Measurements from ENCODE around the gene OR8B3.
A peak's percentile ranks its signal among the peaks of the same experiment; 100 is the strongest.
"Not testable (repeated sequence)": the region's sequence is repeated elsewhere in the genome, so short reads cannot be mapped to it uniquely, and the experiment has no call there.

Gene OR8B3, protein sequence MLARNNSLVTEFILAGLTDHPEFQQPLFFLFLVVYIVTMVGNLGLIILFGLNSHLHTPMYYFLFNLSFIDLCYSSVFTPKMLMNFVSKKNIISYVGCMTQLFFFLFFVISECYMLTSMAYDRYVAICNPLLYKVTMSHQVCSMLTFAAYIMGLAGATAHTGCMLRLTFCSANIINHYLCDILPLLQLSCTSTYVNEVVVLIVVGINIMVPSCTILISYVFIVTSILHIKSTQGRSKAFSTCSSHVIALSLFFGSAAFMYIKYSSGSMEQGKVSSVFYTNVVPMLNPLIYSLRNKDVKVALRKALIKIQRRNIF

DNA sequence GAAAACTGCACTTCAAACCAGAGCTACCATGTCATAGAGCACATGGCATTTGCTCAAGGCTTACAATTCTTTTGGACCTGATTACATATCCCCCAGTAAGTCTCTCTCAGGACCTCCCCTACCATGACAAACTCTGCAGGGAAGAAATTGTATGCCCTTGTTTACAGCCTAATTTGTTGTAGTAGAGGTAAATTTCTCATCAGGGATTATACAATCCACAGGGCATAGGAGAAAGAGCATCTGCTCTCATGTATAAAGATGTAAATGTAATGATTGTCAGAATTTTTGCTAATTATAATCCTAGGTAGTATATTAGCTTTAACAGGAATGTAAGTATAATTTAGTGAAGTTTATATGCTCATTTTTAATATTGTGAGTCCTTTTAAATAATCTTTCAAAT, at the start of gene OR8B3:
TSS of gene OR8B3 (minus strand) at position 101 of the 400 bp plus-strand sequence. CDS start 1,673 bp downstream, outside the sequence.
- DNase-seq: no peak

DNA sequence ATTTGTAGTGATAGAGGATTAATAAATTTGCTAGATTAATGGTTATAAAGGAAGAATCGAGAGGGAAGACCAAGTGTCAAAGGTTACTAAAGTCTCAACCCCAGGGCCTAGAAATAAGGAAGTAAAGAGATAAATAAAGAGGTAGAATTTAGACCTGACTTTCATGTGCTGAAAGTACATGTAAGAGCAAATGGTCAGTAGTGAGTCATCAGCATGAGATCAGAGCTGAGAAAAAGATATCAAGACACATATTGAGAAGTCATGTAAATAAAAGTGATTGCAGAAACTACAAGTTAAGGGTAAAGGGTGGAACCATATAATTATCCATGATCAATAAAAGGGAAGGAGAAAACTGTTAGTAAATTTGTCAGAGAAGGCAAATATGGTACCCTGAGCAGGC, 48.1 kb upstream of the OR8B3 start:
- no peak for DNase-seq

DNA sequence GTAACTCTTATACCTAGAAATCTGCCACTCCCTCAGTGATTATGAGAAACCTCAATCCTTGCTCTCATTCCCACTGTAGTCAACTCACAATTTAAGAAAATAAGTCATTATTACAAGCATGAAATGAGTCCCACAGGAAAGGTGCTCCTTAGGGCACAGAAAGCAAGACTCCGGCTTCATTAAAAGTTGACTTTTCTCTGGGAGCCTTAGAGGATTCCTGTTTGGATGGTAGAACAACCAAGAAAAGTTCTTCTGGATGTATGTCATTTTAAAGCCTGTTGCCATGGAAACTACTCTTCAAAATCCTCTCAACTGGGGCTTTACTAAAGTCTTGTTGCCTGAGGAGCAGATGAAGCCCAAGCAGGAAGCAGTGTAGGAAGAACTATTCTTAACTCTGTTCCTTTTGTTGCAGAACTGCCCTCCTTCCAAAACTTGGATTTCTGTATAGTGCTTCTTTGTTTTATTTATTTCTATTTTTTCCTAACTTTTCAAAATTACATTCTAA, 46.9 kb upstream of the OR8B3 start, which contains the start of gene OR8B8:
TSS of gene OR8B8 (minus strand) at position 51 of the 505 bp plus-strand sequence. CDS start 4,611 bp downstream, outside the sequence.
- DNase-seq: no peak

DNA sequence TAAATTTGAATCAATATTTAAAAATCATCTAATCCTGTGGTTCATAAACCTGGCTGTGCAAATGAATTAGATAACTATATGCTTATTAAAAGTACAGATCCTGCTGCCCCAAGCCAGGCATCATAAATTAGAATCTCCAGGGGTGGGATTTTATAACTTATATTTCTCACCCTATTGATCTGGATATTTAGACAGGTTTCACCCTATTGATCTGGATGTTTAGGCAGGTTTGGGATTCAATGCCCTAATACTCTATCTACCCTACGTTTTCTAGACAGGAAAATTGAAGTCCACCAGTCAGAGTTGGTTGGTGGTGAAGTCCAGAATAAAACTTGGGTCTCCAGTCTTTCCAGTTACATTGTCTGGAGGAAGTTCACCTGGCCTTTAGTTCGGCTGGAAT, 44.0 kb upstream of the OR8B3 start:
- DNase-seq: no peak

DNA sequence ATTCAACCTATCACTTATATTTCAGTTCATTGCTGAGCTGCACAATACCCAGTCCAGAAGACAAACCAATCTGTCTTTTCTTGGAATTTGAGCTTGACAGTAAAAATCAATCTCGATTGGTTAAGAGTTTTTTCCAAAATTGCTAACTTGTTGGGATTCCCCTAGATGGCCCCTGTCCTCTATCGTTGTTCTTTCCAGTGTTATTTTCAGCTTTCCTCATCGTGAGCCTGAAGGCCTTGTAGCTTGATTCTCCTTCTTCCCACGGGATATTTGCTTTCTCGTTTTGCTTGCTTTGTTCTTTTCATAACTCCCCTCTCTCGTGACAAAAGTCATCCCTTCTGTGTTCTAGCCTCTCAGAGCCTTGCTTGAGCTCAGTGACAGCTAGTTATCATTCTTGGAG, 43.6 kb upstream of the OR8B3 start:
- DNase-seq: no peak

DNA sequence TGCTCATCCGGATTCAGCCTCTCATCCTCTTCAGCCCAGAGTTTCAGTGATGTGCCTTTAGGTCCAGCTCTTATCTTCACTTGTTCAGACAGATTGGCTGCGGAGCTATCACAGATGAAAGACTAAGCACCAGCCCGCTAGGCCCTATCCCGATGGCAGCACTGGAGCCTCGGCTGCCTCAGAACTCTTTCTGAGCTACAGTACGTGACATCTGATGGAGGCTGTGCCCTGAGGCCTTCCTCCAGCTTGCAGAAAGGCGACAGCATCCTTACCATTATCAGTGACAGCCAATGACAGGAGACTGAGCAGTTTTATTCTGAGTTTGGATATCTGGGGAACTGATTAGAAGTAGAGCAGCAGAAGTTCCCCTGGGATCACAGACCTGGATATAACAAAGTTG, 42.7 kb upstream of the OR8B3 start:
- no peak for DNase-seq

DNA sequence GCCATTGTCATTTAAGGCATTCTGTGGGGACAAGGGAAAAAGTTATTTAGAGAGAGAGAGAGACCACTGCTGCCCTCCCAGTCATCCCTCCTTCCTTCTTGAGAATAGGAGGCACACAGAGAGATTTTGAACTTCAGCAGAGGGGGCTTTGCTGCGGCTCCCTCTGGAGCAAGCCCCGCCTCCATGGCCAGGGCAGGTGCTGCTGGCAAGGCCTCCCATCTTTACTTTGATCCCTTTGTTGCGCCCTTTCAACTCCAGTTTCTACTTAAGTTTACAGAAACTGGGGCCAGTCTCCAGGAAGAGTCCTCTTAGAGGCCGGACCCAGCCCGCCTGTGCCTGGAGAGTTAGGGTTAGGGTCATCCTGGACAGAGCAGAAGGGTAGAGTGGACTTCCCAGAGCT, 42.3 kb upstream of the OR8B3 start:
- DNase-seq: no peak

DNA sequence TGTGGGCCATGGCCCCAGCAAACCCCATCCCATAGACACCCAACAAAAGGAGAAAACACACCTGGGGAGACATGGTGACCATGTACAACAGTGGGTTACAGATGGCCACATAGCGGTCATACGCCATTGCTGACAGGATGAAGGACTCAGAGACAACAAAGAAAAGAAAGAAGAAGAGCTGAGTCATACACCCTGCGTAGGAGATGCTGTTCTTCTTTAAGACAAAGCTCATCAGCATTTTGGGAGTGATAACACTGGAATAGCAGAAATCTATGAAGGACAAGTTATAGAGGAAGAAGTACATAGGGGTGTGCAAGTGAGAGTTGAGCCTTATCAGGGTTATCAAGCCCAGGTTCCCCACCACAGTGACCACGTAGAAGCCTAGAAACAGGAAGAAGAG, 41.8 kb upstream of the OR8B3 start:
- no peak for DNase-seq

DNA sequence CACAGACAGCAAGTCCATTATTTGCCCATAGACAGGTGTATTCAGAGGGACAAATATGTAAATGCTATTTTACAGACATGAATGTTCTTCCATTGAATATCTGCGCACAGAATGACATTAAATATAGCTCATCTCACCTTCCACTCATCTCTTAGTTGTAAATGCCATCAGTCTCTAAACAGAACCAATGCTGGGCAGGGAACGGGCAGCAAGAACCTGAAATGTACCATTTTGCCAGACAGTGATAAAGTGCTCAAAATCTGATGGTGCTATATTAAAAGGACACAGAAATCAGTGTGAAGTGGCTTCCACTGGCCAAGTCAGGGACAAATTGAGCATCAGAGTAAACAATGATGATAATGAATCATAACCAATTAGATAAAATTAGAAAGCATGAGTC, 35.9 kb upstream of the OR8B3 start:
- no peak for DNase-seq

DNA sequence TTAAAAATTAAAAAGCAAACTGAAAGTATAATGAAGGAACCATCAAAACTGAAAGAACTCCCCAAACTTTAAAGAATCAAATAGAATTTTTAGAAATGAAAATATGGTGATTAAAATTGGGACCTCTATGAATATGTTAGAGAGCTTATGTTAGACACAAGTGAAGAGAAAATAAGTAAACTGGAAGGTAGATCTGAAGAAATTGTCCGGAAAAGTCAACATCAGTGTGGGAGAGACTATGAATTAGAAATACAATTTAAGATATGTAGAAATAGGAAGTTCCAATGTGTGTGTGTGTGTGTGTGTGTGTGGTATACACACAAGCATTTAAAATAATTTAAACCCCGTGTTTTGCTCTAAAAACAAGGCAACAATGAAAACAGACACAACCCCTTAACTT, 30.8 kb upstream of the OR8B3 start:
- no peak for DNase-seq

DNA sequence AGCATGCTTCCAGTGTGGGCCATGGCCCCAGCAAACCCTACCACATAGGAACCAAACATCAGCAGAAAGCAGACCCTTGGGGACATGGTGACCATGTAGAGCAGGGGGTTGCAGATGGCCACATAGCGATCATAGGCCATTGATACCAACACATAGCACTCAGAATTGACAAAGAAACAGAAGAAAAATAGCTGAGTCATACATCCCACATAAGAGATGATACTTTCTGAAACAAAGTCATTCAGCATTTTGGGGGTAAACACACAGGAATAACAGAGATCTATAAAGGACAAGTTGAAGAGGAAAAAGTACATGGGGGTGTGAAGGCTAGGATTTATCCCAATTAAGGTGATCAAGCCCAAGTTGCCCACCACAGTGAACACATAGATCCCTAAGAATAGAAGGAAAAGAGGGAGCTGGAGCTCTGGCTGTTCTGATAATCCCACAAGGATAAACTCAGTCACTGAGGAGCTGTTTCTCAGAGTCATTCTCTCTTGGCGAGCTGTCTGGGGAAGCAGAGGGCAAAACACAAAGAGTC, 25.6 kb upstream of the OR8B3 start, which contains the start of gene OR8B4:
TSS of gene OR8B4 (minus strand) at position 488 of the 538 bp plus-strand sequence. CDS start at position 488, 0 bp downstream.
- DNase-seq: no peak

DNA sequence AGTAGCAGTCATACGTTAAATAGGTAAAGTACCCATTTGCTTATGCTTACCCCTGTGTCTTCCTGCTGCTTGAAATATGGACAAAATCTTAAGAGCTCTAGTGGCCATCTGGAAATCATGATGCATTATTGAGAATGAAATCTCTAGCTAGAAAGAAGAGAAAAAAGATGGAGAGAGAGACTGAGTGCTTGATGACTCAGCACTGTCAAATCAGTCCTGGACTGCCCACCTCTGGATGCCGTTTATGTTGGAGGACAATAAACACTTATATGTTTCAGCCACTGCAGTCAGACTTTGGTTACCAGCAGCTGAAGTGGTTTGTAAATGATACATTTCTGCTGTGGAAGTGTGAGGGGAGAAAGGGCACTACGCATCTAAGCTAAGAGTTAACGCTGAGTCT, 22.2 kb upstream of the OR8B3 start:
- DNase-seq: no peak

DNA sequence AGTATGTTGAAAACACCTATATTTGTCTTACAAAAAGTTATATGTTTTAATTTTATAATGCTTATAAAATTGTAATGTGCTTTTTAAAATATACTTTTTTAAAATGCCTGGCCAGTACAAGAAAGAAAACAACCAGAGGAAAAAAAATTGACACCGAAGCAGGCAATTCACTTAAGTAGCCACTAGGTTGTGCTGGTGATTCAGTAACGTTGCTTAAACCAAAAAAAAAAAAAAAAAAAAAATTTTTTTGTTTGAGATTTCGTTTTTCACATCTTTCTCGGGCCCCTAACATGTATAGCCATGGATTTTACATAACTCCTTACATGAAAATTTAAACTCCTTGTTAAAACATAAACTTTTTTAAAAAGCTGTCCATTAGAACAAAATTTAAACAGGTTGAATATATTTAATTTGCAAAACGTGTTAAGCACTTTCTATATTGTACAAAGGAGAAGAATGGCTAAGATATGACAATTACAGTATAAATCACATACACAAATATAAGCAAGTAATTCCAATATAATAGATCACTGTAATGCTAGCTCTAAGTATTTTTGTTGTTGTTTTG, 16.6 kb upstream of the OR8B3 start:
- peak; percentile 31 to 45 for DNase-seq

DNA sequence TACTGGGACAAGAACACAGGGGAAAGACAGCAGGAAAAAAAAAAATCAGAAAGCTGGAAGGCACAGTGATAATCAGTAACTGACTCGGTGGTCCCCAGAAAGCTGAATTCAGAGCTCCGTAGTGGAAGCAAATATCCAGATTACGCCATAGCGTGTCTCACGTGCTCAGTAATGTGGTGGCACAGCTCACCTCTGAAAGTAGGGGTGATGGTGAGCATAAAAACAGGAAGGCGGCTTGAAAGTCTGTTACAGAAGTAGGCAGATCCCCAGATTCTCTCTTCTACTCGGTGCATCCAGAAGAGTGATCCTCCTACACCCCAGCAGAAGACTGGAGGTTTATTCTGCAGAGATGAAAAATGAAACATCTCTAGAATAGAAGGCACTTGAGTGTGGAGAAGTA, 11.1 kb upstream of the OR8B3 start:
- DNase-seq: no peak

DNA sequence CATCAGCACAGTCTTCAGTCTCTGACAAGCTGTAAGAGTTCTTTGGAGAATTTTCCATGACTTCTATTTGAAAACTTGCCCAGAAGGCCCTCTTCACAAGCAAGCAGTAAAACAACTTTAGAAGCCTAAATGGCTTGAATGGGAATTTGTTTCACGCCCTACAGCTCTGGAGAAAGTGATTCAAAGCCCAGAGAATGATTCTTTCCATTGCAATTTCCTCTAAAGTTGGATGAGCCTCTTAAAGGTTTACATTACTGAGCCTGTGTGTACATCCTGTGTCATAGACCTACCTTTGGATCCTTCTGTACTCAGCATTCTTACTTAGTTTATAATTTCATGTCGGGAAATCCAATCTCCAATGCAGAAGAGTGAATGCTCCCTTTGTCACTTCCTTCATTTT, 6.8 kb upstream of the OR8B3 start:
- no peak for DNase-seq

DNA sequence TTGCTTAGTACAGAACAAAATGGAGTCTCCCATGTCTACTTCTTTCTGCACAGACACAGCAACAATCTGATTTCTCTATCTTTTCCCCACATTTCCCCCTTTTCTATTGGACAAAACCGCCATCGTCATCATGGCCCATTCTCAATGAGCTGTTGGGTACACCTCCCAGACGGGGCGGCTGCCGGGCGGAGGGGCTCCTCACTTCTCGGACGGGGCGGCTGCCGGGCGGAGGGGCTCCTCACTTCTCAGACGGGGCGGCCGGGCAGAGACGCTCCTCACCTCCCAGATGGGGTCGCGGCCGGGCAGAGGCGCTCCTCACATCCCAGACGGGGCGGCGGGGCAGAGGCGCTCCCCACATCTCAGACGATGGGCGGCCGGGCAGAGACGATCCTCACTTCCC, 4.4 kb upstream of the OR8B3 start:
- not testable (repeated sequence) for DNase-seq

DNA sequence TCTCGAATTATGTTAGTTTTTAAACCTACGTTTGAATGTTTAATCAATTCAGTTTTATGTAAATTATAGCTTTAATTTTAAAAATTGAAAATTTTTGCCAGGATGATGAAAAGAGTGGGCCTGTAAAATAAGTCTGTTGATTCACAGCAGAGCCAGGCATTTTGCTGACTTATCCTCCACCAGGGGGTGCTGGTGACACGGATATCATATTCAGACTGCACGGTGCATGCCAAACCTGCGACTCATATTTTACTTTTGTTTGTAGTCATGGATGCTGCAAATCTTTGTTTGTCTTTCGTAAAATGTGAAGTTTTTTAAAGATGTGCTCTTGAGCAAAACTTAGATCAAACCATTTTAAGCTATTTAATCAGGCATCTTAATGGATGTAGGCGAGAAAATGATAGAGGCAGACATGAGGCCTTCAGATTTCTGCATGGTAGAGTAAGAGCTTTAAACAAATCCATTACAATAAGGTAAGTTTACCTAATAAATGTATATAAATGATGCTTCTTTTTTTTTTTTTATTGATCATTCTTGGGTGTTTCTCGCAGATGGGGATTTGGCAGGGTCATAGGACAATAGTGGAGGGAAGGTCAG, 3.6 kb upstream of the OR8B3 start:
- peak; percentile 27 to 47 for DNase-seq

DNA sequence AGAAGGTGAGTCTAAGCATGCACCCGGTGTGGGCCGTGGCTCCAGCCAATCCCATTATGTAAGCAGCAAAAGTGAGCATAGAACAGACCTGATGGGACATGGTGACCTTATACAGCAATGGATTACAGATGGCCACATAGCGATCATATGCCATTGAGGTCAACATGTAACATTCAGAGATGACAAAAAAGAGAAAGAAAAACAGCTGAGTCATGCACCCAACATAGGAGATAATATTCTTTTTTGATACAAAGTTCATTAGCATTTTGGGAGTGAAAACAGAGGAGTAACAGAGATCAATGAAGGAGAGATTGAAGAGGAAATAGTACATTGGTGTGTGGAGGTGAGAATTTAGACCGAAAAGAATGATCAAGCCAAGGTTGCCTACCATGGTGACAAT, 2.0 kb downstream of the OR8B3 start:
- not testable (repeated sequence) for DNase-seq

DNA sequence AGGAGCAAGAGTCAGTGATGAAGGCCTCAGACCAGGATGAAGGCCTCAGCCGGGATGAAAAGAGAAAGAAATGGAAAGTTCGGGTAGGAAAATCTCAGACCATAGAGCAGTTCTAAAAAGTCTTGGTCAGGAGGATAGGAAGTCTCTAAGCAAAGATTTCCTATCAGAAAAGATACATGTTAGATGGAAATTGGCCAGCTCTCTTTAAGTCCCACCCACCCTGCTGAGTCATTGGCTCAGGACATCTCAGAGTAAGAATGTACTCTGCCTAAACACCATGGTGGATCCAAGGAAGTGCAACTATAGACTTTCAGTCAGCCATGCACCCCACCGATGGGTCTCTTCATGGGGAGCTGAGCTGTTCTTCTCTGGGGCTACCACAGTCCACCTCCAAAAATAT, 4.4 kb downstream of the OR8B3 start:
- DNase-seq: no peak

DNA sequence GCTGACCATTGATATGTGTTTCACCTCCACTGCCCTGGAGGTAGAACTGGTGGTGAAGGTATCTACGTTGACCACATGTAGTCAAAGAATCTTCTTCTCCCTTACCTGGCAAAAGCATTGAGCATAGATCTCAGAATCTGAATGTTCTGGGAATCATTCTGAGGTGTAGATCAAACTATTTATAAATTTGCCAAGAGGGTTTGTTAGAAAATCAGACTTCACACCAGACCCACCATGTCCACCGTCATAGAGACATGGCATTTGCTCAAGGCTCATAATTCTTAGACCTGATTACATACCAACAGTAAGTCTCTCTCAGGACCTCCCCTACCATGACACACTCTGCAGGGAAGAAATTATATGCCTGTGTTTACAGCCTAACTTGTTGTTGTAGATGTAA, 14.4 kb downstream of the OR8B3 start, which contains the start of gene OR8B2:
TSS of gene OR8B2 (minus strand) at position 101 of the 400 bp plus-strand sequence. CDS start 1,156 bp downstream, outside the sequence.
- no peak for DNase-seq

DNA sequence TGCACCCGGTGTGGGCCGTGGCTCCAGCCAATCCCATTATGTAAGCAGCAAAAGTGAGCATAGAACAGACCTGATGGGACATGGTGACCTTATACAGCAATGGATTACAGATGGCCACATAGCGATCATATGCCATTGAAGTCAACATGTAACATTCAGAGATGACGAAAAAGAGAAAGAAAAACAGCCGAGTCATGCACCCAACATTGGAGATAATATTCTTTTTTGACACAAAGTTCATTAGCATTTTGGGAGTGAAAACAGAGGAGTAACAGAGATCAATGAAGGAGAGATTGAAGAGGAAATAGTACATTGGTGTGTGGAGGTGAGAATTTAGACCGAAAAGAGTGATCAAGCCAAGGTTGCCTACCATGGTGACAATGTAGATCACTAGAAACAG, 16.0 kb downstream of the OR8B3 start:
- DNase-seq: not testable (repeated sequence)

DNA sequence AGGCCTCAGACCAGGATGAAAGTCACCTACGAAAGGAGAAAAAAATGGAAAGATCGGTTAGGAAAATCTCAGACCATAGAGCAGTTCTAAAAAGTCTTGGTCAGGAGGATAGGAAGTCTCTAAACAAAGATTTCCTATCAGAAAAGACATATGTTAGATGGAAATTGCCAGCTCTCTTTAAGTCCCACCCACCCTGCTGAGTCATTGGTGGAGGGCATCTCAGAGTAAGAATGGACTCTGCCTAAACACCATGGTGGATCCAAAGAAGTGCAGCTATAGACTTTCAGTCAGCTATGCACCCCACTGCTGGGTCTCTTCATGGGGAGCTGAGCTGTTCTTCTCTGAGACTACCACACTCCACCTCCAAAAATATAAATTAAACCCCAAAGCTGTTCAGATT, 18.2 kb downstream of the OR8B3 start:
- DNase-seq: no peak

DNA sequence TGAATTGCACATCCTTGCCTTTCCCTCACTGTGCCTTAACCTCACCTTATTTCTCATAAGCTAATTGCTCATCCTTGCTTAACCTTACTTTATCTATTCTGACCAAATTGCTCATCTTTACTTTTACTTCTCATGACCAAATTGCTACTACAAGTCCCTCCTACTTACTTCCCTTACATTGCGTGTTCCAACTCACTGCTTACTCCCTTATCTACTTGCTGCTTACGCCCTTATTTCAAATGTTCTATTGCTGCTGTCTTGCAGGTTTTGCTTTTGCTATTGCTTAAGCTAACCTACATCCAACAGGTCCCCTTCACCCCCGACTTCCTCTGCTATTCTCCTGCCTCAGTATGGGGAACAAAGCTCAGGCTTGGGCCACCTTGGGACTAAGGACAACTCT, 22.5 kb downstream of the OR8B3 start:
- DNase-seq: no peak

DNA sequence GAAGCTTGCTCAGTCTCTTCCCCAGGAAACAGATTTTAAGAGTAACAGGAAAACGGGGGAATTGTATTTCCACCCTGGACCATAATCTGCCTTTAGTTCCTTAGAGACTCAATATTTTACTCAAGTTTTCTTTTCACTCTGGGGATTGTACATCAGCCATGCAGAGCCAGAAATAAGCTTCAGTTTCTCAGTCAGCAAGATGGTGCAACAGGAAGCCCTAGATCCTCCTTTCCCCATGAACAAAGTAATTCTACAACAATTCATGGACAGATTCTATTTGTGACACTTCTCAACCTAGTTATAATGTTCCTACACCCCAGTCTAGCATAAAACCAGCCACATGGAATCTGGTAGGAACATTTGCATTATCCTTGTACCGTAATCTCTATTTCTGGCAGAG, 39.3 kb downstream of the OR8B3 start:
- no peak for DNase-seq
